Bronchial epithelial cell (primary cell): Measurements from ENCODE around the gene GJB3. TPM values are rescaled to one million over a fixed set of nuclear protein-coding genes. Genes with fewer than 3 reads are reported as not detected.
A peak's percentile ranks its signal among the peaks of the same experiment; 100 is the strongest.

Experiments used
- DNase-seq: peaks from one replicate; pipeline ENCODE4 v3.0.0-alpha.2; 2010; ENCODE audit warnings: low read depth
- FAIRE-seq: peaks from 2 replicates; lab custom pipeline; 2011; peaks lifted over from hg19 to GRCh38; lab: Jason Lieb, UNC
- H3K27me3 ChIP-seq: 2 replicates; pipeline ENCODE4 v1.5.1; 2011; ENCODE audit warnings: low read length; ENCODE audit not compliant: control insufficient read depth, insufficient read depth
- H3K36me3 ChIP-seq: 2 replicates; pipeline ENCODE4 v1.5.1; 2011; ENCODE audit warnings: low read length; ENCODE audit not compliant: control insufficient read depth, insufficient read depth
- H3K4me3 ChIP-seq: 2 replicates; pipeline ENCODE4 v1.5.1; 2011; ENCODE audit warnings: mild to moderate bottlenecking, low read depth, low read length, control low read depth
- CTCF ChIP-seq: IDR thresholded peaks from 2 replicates; pipeline ENCODE4 v1.5.1; 2011; ENCODE audit warnings: mild to moderate bottlenecking, moderate library complexity, low read length, control low read depth, inconsistent platforms; ENCODE audit not compliant: insufficient read depth, severe bottlenecking
- total RNA-seq: library from RNA; depleted of rRNA; stranded (reverse); fragments of >200 nt; gene quantifications from 2 replicates; pipeline ENCODE4 v1.2.1, GENCODE V29; 2014

GJB3 gene
- total RNA-seq, 1 donor from 2014 or later: 159 TPM

DNA sequence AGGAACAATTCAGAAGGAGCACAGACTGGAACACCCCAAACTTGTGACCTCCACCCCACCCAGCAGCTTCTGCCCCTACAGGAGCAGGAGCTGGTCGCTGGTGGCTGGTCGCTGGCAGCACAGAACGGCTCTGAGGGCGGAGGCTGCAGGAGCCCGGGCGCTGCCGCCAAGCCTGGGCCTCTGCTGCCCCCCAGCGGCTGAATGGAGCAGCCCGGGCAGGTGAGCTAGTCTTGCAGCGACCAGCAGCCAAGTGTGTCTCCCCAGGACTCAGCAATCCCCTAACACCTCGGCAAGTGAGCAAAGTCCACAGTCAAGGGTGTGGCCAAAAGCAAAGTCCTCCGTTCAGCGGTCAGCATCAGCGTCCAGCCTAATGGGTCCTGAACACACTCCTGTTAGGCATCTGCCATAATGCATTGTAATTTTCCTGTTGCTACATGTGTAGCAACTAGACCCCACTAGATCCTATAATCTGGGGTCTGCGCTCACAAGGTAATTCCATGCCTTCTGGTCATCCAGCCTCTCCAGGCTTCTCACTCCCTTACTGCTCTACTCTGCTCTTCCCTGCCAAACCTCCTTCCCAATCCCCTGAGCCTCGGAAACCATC, 38.2 kb upstream of the GJB3 start:
- TF ChIP-seq CTCF: peak; percentile 100
- H3K4me3 ChIP-seq: no peak overlapping the region
- H3K27me3 ChIP-seq: no peaks in the 10 kb centered on the region
- DNase-seq: peak; percentile 53
- no peaks in the 10 kb centered on the region for H3K36me3 ChIP-seq
- no peak for FAIRE-seq

GRCh38 chr1:34743775-34744174, 37.2 kb upstream of the GJB3 start:
- DNase-seq (no peak), FAIRE-seq (no peak)
- no peaks in the 10 kb centered on the region for H3K27me3 ChIP-seq
- no peak for TF ChIP-seq CTCF
- H3K4me3 ChIP-seq: no peak overlapping the region
- H3K36me3 ChIP-seq: no peaks in the 10 kb centered on the region

GRCh38 chr1:34744851-34745250, 36.2 kb upstream of the GJB3 start:
- DNase-seq (no peak), FAIRE-seq (no peak)
- TF ChIP-seq CTCF: no peak
- no peaks in the 10 kb centered on the region for H3K36me3 ChIP-seq
- H3K4me3 ChIP-seq: no peak overlapping the region
- H3K27me3 ChIP-seq: no peaks in the 10 kb centered on the region

- no peaks in the 10 kb centered on the region for H3K27me3 ChIP-seq
- TF ChIP-seq CTCF: no peak
- H3K36me3 ChIP-seq: no peaks in the 10 kb centered on the region
- H3K4me3 ChIP-seq: no peak overlapping the region
- DNase-seq: no peak
- no peak for FAIRE-seq
Observed at GRCh38 chr1:34745666-34746065, 35.3 kb upstream of the GJB3 start.

DNA sequence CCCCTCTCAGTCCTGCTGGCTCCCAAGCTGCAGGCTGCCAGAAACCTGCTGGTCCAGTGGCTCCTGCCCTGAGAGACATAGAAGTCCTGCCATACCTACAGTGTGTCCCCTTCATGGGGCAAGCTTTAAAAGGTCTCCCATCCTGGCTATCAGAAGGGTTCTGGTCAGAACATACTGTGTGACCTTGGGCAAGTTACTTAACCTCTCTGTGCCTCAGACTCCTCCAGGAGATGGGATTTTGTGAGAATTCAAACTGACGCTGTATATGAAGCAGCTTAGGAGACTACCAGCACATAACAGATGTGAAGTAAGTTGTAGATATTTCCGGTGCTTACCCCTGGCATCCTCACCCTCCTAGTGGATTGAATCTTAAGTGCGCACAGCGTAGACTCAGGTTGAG, 34.9 kb upstream of the GJB3 start:
- no peaks in the 10 kb centered on the region for H3K36me3 ChIP-seq
- H3K4me3 ChIP-seq: no peak overlapping the region
- no peaks in the 10 kb centered on the region for H3K27me3 ChIP-seq
- DNase-seq: no peak
- FAIRE-seq: peak; percentile 86
- TF ChIP-seq CTCF: no peak
